Gastrocnemius medialis (tissue), 4 donors: Measurements from ENCODE around the gene MPPED1.

Experiments
- CTCF ChIP-seq, 5 experiments: fragments of 450-650 bp in 3 of 5; fragments of 200-600 bp in 2 of 5; sonication (generic) in 2 of 5; IDR thresholded peaks in 4 of 5; conservative IDR thresholded peaks in 1 of 5; 1 replicate in 4 of 5; 2 replicates in 1 of 5; pipeline ENCODE4 v1.5.1; 2016 to 2019; ENCODE audit warnings: antibody characterized with exemption in 5 of 5, mild to moderate bottlenecking in 3 of 5, moderate library complexity in 3 of 5
- POLR2A ChIP-seq, 2 donors: fragments of 450-650 bp; IDR thresholded peaks; one replicate each; pipeline ENCODE4 v1.6.1; 2017; ENCODE audit warnings: antibody characterized with exemption in 2 of 2, mild to moderate bottlenecking in 2 of 2, moderate library complexity in 2 of 2

- TF ChIP-seq CTCF (IDR thresholded peaks at IDR 0.05 in 4 of 5, conservative IDR thresholded peaks at IDR 0.05 in 1 of 5): no peak
- no peak for TF ChIP-seq POLR2A (IDR thresholded peaks at IDR 0.05)
Observed at GRCh38 chr22:43516996-43517635, 105.3 kb downstream of the MPPED1 start.
